Measurements from ENCODE around the gene TMPRSS13. TPM values are rescaled to one million over a fixed set of nuclear protein-coding genes. Genes with fewer than 3 reads are reported as not detected.
"Not testable (repeated sequence)": the region's sequence is repeated elsewhere in the genome, so short reads cannot be mapped to it uniquely, and the experiment has no call there.

Gene TMPRSS13
- total RNA-seq, 1 experiment from 2014 or later: 0.50 TPM

DNA sequence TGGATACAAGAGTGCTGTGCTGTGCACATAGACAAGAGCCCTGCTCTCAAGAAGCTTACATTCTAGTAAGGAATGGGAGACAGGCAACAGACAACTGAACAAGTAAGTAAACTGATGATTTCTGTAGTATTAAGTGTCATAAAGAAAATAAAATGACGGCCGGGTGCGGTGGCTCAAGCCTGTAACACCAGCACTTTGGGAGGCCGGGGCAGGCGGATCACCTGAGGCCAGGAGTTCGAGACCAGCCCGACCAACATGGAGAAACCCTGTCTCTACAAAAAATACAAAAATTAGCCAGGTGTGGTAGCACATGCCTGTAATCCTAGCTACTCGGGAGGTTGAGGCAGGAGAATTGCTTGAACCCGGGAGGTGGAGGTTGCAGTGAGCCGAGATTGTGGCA, 18.5 kb upstream of the TMPRSS13 start:
- H3K79me2 ChIP-seq (ENCODE audit: insufficient read depth, low read length); H4K20me1 ChIP-seq (ENCODE audit: control insufficient read depth, insufficient read depth, insufficient read length); H3K4me1 Mint-ChIP-seq; H3K9me3 Mint-ChIP-seq; H2BK12ac ChIP-seq (ENCODE audit: insufficient read length, low read depth, low read length); H3K14ac ChIP-seq (ENCODE audit: insufficient read depth, low read length); H3K18ac ChIP-seq (ENCODE audit: insufficient read length, low read depth, low read length); H3K23ac ChIP-seq (ENCODE audit: insufficient read length, low read depth, low read length); H2BK120ac ChIP-seq (ENCODE audit: low read depth, low read length, poor library complexity, severe bottlenecking); H3K9me3 ChIP-seq (ENCODE audit: control insufficient read depth, low read depth, low read length); H3K27me3 ChIP-seq (ENCODE audit: insufficient read depth, low read length); H3K9ac ChIP-seq (ENCODE audit: extremely low read depth, insufficient read length, low read length); H2AK5ac ChIP-seq (ENCODE audit: insufficient read length, low read length); H2BK15ac ChIP-seq (ENCODE audit: low read depth, low read length); H3K27ac ChIP-seq (ENCODE audit: insufficient read length, low read depth, low read length); H4K8ac ChIP-seq (replicated peaks; ENCODE audit: insufficient read length, low read depth, low read length); H3T11ph ChIP-seq (ENCODE audit: low read length); H3K27ac Mint-ChIP-seq; H3K36me3 Mint-ChIP-seq (ENCODE audit: insufficient read depth in 1 of 3, low read depth in 3 of 3); H3K56ac ChIP-seq (ENCODE audit: insufficient read length, low read depth, low read length); DNase-seq; H2BK20ac ChIP-seq (ENCODE audit: low read depth, low read length, poor library complexity, severe bottlenecking); H3K4me3 Mint-ChIP-seq; H4K5ac ChIP-seq (ENCODE audit: insufficient read length, low read depth, low read length); H3K27me3 Mint-ChIP-seq (ENCODE audit: low read depth); H3K4me2 ChIP-seq (ENCODE audit: insufficient read depth, insufficient read length, low read length); H2BK5ac ChIP-seq (ENCODE audit: insufficient read length, low read length); H3K4me1 ChIP-seq (ENCODE audit: insufficient read depth, low read length); H2AFZ ChIP-seq (ENCODE audit: low read length); H3K79me1 ChIP-seq (ENCODE audit: insufficient read depth, low read depth, low read length, poor library complexity, severe bottlenecking); H3K23me2 ChIP-seq (ENCODE audit: insufficient read length, low read depth, low read length, poor library complexity, severe bottlenecking); H3K4ac ChIP-seq (ENCODE audit: low read depth, low read length); H4K91ac ChIP-seq (ENCODE audit: insufficient read length, low read depth, low read length): not testable (repeated sequence)
- WGBS (ENCODE audit: extremely low coverage, insufficient read length, low lambda C conversion rate): no CpG with 5 or more reads among the region's 10 CpGs
